GM19035 (cell line): ENCODE measurements around the gene NELL2.

Experiments
- ATAC-seq: cut with Tn5 transposase; IDR thresholded peaks from one replicate; pipeline ENCODE4 v1.9.1; 2021; ENCODE audit not compliant: unreplicated experiment

The NELL2 gene

DNA sequence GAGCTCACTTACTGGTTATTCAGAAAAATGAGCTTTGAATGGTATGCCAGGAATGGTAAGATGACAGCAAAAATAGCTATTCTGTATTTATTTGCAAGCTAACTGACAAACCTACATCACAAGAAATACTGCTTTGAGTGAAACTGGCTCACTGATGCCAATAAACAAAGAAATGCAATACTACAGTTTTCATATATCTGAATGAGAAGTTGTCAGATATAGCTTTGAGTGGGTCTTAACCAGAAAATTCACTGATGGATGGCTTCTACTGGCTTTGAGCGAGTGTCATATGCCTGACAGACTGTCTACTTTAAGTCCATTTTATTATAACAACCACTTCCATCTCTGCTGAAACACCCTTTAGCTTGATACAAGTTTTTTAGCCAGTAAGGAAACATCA, 330.1 kb downstream of the NELL2 start:
- no peak for ATAC-seq

DNA sequence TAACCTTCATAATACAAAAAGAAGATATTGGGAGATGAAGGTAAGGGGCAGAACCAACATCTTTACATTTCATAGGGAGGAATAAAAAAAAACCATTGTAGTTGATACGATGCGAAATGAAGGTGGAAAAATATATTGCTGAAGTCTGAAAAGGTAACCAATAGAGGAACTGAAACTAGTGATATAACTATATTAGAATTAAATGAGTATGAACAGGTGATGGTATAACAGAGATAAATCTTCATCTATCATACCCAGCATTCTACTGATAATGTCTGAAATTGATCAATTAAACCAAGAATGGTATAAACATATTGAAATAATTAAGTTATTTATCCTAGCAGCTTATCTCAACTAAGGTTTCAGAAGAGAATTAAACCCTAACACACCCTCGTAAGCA, 332.1 kb downstream of the NELL2 start:
- no peak for ATAC-seq

DNA sequence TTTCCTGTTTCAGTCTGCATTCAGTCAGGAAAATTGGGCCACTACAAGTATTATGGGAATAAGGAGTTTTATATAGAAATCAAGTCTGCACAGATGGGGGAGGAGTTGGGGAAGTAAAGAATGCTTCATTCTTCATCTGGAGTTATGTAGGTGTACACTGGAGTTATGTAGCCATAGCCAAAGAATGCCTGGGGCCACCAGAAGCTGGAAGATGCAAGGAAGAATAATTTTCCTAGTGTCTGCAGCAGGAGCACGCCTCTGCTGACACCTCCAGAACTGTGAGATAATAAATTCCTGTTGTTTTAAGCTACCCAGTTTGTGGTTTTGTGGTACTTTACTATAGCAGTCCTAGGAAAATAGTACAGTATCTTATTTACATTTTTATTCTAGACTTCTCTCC, 333.4 kb downstream of the NELL2 start:
- ATAC-seq = no peak

DNA sequence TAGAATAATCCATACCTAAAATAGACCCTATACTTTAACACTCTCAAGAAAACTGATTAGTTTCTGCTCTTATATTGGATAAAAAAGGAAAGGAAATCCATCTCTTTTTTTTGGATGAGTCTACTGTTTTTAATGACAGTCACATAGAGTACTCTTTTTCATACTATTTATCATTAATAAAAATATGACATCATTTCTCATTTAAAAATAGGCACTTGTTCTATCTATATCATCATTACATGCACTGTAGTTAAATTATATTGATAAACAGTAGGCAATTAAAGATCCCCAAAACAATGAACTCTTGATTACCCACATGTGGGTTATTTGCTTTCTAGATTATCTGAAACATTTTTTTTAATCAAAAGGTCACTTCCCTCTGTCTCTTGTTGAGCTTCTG, 338.8 kb downstream of the NELL2 start:
- ATAC-seq = no peak

DNA sequence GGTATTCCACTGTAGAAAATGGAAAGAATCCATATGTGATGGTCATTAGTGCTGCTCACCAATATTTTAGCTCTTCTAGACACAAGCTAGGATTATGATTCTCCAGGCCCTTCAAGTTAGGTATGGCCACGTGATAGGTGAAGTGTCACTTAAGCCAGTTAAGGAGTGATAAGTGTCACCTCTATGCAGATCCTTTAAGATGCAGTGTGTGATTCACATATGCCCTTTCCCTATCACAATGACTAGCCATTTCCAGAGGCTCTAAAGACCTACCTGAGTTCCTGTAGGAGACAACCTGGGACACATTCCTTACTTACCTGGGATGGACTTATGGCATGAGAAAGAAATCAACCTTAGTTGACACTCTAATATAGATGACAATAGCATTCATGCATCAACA, 343.2 kb downstream of the NELL2 start:
- no peak for ATAC-seq

DNA sequence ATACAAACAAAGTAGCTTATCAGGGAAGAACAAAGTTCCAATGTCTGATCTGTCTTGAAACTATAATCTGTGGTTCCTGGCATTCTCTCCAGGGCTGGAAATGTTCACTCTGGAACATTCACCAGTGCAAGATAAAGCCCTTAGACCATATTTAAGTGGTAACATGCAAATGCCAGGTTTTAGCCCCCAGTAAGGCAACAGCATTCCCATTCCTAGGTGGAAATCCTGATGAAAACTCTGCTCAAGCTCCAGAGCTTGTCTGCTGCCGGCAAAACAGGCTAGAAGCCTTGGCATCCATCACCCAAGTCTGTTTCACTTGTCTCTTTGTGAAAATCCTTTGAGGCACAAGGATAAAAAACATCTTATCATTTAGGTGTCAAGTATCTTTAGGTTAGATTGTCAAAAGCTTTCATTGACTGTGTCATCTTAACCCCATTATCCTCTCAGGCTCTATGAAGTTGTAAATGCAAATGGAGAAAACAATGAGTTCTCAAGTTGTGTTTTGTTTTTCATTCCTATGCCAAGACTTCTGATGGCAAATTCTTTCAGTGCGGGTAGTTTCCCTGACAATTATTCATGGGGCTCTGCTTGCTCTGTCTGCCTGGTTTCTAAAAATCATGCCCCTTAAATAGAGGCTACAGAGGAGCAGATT, 344.7 kb downstream of the NELL2 start:
- ATAC-seq = no peak

DNA sequence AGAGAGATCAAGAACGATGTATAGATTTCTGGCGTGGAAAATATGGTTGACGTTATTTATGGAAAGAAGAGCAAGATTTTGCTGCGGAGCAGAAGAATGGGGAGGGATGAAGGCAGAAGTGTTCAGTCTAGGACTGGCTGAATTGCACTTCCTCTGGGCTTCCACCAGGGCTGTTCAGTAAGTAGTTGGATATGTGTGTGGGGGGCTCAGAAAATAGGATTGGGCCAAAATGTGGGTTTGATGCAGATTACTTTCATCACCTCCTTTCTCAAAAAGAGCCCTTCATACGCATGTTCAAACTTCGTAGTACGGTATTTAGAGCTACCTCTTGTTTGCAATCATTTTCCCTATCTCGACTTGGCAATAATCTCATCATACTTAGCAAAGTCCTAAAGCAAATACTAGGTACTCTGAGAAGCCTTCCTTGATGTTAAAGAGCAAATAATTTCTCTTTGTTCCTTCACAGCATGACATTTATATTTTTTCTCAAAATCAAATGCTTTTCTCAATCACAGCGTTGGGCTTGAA, 349.4 kb downstream of the NELL2 start:
- no peak for ATAC-seq

DNA sequence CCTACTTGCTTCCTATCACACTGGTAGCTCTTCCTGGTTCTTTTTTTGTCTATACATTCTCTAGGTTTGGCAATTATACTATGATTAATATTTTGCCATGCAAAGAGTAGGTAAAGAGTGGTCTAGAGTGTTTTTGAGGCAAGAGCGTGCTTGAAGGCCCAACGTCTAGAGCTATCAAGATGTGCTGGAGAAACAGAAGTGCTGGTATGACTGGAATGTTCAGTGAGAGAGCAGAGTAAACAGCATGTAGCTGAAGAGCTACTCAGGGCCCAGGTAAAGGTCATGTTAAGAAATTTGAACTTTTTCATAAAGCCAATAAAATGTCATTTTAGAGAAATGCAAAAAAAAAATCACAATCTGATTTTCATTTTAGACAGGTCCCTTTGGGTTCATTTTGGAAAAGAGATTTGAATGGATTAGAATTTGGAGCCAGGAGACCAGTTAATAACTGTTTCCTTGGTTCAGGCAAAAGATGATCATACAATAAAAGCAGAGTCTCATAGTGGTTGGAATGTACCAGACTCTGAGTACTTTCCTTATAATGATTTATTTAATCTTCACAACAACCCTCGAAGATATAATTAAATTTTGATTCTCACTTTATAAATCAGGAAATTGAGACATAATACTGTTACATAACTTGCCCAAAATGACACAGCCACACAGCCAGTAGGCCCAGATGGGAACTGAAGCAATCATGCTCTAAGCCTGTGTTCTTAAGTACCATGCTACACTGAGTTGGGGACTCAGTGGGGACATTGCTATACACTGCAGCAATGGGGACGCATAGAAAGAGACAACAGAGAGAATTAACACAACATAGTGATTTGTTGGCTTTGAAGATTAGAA, 350.1 kb downstream of the NELL2 start:
- ATAC-seq = no peak

DNA sequence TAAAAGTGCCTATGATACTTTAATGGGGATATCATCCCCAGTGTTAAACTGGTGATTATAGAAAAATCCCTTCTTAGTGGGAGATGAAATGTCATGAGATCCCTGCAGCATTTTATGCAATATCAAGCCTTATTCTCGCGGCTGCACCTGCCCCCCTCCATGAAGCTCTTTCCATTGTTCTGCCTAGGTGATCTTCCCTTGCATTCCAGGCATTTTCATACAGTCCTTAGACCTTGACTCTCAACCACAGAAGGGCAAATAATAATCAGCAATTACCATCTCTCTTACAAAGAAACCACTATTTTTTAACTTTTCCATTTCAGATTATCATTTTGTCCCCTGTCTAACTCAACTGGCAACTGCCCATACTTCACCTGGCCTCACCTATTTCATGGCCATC, 352.3 kb downstream of the NELL2 start:
- ATAC-seq = no peak

DNA sequence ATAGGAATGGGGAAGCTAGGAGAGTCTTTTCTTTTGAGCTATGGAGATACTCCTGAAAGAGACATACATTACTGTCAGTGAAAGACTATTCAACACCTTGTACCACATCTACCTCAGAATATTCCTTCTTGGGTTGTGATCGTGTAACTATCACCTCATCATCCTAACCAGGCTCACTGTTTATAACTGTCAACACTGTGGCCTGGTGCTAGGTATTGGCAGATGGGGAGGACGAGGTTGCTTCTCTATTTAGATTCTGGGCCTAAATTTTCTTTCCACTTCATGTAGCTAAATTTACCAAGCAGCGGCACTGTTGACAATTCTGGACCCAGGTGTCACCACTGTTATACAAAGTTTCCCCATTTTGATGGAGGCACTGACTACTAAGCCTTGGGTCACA, 354.4 kb downstream of the NELL2 start:
- ATAC-seq = no peak

DNA sequence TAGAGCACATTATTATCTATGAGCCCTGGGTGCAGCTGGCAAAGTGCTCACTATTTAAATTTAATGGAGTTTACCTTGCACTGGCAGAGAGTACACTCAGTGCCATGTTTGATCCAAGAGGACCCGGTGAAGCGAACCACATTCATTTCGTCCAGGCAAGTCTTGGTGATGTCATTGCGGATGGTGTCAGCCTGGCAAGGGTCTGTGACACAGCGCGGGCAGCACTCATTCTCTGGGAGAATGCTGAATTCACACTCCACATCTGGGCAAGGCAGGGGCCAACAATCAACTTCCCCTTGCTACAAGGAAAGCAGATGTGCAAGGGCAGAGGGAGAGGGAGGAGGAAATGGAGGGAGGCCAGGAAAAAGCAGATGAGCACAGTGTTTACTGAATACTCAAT, 356.2 kb downstream of the NELL2 start:
- ATAC-seq = no peak

DNA sequence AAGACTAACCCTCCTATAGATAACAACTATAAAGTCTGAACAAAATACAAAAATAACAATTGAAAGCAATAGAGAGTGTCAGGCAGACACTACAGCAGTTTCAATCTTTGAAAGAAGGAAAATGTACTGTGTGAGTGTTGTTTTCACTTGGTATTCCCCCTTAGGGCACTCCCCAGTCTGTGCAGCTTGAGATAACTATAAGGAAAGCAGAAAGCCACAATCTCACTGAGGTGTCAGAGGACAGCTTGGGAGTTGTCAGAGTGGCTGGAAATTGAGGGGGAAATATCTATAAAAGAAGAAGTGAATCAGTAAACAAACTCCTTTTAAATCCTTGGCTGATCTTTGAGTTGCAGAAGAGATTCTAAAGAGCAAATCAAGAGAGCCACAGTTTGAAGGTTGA, 364.8 kb downstream of the NELL2 start:
- no peak for ATAC-seq

DNA sequence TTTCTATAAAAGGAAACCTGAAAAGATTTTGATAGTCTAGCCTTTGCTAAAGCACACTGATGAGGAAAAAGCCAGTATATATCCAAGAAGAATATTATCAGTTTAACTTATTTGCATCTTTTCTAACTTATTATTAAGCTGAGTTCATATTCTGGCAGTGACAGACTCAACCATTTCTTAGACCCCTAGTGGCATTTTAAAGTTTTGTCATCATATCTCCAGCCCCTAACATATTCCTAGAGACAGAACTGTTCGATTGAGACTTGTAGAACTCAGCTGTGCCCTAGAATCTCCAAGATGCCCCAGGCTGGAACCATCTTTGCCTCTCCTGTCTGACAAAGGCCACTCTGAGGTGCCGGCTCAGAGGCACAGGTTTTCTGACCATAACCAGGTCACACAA, 365.6 kb downstream of the NELL2 start:
- ATAC-seq = no peak

DNA sequence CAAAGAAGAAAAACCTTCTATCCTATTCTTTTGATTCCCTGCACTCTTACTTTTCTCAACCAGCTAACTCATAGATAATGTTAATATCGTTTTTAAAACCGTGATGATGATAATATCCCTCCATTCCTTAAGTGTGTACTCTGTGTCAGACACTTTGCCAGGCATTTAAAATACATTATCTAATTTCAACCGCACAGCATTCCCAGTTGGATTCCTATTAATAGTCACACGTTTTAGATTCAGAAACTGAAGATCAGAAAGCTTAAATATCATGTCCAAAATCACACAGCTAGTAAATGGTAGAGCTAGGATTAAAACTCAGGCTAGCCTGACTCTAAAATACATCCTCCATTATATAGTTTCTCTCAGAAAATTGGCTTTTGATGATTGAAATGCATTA, 366.0 kb downstream of the NELL2 start:
- no peak for ATAC-seq

DNA sequence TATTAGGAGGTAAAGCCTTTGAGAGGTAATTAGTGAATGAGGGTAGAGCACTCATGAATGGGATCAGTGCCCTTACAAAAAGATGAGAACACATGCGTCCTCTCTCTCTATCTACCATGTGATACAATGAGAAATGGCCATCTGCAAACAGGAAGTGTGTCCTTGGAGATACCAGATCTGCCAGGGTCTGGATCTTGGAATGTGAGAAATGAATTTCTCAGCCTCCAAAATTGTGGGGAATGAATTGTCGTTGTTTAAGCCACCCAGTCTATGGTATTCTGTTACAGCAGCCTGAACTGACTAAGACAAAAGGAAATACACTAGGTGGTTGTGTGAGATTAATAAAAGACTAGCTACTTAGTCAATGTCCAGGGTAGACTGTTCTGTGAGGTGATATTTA, 366.6 kb downstream of the NELL2 start:
- ATAC-seq = no peak

DNA sequence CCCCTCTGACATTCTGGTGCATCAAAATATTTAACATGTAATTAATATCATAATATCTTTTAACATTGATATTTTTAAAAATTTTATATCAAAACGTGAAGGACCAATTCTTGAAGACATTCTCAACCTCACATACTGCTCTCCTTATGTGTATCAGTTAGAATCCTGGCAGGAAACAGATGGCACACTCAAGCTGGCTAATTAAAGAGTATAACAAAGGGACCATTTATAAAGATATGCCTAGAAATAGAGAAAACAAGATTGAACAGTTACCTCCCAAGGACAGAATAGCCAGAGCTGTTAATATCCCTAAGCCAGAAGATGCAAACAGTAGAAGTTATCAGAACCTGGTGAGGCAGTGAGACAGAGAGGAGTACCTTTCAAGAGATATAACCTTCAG, 368.7 kb downstream of the NELL2 start:
- no peak for ATAC-seq

DNA sequence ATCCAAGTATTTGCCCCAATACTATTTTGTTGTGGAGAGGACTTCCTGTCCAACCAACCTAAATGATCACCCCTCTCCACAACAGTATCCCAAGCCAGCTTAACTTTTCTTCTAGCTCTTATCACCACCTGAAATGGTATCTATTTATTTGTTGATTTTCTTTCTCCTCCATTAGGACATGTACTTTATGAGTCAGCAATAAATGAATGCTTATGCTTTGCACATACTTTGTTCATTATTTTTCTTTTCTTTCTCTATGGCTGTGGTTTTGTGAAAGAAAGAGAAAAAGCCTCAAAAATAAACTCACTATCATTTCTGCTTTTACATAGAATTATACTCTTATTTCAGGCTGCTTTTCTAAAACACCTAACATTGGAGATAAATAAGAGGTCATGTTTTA, 371.3 kb downstream of the NELL2 start:
- ATAC-seq = no peak

DNA sequence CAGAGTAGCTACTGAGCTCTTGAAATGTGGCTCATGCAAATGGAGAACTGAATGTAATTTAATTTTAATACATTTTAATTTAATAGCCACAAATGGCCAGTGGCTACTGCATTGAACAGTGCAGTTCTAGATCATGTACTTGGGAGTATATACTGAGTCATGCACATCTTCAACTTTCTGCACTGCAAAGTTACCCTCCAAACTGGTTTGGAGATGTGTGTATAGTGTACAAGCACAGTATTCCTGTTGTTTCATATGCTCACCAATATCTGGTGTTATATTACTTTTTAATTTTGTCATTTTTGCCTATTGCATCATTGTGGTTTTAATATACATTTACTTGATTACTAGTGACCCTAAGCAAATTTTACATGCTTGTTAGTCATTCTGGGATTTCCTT, 372.8 kb downstream of the NELL2 start:
- ATAC-seq = no peak

DNA sequence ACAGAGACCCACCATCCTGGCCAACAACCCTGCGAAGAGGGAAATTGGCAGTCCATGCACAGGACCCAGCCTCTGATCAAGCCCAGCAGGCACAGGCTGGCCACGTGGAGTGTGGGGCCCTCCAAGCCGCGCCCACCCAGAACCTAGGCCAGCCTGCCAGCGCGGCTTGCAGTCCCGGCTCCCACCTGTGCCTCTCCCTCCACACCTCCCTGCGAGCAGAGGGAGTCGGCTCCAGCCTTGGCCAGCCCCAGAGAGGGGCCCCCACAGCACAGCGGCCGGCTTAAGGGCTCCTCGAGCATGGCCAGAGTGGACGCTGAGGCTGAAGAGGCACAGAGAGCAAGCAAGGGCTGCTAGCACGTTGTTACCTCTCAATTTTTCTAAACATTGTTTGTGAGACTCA, 373.4 kb downstream of the NELL2 start:
- ATAC-seq = no peak

DNA sequence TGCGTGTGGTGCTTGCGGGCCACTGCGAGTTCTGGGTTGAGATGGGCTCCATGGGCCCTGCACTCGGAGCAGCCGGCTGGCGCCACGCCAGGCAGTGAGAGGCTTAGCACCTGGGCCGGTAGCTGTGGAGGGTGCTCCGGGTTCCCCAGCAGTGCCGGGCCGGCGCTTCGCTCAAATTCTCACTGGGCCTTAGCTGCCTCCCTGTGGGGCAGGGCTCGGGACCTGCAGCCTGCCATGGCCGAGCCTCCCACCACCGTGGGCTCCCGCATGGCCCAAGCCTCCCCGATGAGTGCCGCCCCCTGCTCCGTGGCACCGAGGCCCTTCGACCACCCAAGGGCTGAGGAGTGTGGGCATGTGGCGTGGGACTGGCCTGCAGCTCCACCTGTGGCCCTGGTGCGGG, 375.7 kb downstream of the NELL2 start:
- ATAC-seq = no peak

DNA sequence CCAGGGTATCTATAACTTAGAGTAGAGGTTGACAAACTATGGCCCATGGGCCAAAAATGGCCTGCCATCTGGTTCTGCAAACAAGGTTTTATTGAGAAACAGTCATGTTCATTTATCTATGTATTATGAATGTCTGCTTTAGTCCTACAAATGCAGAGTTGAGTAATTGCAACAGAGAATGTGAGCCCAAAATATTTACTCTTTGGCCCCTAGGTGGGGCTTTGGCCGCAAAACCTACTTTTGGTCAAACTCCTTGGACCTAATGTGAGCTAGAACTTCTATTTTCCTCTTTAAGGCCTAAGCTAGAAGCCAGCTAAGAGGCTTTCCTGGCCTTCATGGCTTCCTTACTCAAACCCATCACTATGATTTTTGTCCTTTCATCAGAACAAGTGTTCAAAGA, 379.1 kb downstream of the NELL2 start:
- no peak for ATAC-seq

DNA sequence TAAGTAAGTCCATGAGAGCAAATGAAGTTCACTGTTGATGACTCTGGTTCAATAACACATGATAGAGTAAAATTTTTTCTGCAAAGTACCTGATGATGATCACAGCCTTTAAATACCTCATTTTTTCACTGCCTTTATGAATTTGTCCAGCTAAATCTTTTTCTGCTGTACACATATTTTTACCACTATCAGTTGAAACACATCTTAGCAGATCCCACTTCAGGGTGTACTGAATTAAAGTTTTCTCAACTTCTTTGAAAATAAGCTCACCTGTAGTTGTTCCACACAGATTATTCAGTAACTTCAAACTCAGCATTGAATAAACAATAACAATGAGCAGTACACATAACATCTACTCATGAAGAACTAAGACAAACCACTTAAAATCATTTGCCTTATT, 385.9 kb downstream of the NELL2 start:
- no peak for ATAC-seq

DNA sequence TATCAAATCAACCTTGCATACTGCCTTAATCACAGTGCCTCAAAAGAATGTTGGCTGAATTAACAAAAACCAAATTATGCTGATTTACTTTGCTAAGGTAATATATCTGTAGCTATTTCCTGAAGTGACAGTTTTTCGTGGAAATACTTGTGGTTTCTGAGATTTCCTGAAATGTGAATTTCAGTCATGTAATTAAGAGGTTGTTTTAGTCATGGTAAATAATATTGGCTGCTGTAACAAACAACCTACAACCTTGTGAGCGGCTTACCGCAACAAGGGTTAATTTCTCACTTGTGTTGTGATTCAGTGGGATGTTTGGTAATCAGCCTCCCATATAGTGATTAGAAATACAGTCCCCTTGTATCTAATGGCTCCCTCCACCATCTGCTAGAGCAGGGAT, 387.9 kb downstream of the NELL2 start:
- no peak for ATAC-seq
